Caki2 (cell line): Measurements from ENCODE around the gene BORCS5. TPM values are rescaled to one million over a fixed set of nuclear protein-coding genes. Genes with fewer than 3 reads are reported as not detected.
"Not testable (repeated sequence)": the region's sequence is repeated elsewhere in the genome, so short reads cannot be mapped to it uniquely, and the experiment has no call there.

Experiments used
- DNase-seq: peaks from one replicate; pipeline ENCODE4 v3.0.0-alpha.2; 2015; ENCODE audit warnings: low read depth
- in situ Hi-C: cut with HindIII; loops from 2 replicates; pipeline ENCODE4 v1.10.0; 2016; ENCODE audit warnings: low sequenced_read_pairs, low pct_unique_long_range_greater_than_20kb, mixed read lengths
- total RNA-seq: library from RNA; depleted of rRNA; stranded (reverse); fragments of >200 nt; shearing (Covaris generic); gene quantifications from 2 replicates; pipeline ENCODE4 v1.2.3, GENCODE V29; 2014; ENCODE audit warnings: low replicate concordance; rRNA removed

BORCS5 gene
- 1.9 and 2.8 TPM in 2 replicates for total RNA-seq

DNA sequence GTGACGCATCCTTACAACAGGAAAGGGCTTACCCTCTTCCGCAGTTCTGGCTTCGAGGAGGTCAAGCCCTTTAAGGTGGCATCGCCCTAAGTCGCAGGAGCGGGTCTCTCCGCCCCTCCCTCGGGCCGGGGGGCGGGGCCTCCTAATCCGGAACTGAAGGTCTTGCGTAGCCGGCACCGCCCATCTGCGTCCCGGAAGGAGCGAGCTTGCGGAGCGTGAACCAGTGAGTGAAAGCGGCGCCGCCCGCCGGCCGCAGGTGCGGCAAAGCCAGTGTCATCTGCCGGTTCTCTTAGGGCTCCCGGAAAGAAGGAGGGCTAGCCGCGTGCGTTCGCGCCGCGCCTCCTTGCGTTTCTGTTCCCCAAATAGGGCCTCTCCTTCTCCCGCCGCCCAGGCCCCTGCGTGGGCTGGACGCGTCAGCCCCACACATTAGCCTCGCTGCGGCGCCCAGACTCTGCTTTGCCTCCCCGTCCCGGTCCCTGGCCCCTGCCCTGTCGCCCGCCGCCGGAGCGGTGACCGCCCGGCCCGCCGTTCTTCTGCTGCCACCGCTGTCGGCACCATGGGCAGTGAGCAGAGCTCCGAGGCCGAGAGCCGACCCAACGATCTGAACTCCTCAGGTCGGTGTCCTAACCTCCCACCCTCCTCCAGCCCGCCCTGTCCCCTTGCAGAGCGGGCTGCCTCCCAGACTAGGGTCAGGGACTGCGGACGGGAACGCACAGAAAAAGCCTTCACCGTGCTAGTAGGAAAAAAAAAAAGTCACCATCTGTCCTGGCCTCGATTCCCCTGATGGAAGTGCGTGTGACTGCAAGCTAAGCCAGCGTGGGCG is at the start of gene BORCS5:
TSS of gene BORCS5 (plus strand) at position 183 of the 823 bp plus-strand sequence. CDS start at position 557, 374 bp downstream.
- DNase-seq = peak; percentile 95
- in situ Hi-C loops = no loop called here

GRCh38 chr12:12310695-12311094 is 46.2 kb upstream of the BORCS5 start:
- DNase-seq, in situ Hi-C loops: not testable (repeated sequence)

DNA sequence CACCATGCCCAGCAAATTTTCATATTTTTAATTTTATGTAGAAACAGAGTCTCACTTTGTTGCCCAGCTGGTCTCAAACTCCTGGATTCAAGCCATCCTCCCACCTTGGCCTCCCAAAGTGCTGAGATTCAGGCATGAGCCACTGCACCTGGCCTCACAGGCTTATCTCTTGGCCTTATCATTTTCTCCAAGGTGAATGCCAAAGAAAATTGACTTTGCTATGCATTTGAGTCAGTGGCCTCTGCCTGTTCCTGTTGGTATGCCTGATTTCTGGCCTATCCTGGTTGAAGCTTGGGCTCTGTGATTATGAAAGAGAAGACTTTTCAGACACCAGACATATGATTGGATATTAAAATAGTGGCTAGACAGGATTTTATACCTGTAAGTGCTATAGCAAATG is 41.0 kb upstream of the BORCS5 start:
- in situ Hi-C loops = no loop called here
- no peak for DNase-seq

- peak; percentile 21 for DNase-seq
Measured at GRCh38 chr12:12319451-12320183, 37.3 kb upstream of the BORCS5 start.

DNA sequence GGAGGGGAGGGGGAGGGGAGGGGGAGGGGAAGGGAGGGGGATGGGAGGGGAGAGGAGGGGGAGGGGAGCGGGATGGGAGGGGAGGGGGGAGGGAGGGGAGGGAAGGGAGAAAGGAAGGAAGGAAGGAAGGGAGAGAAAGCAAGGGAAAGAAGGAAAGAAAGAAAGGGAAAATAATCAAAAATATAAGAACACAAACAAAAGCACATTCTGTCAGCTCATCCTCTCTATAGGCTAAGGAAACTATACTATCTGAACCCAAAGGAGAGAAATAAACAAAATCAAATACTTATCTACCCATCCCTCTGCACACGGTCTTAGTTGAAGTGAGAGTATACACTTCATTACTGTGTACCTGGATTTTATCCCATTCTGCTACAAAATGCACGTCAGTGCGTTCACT is 33.8 kb upstream of the BORCS5 start:
- in situ Hi-C loops = no loop called here
- DNase-seq = no peak

More at GRCh38 chr12:12319451-12320183, 37.3 kb upstream of the BORCS5 start:
- in situ Hi-C loops = no loop called here

DNA sequence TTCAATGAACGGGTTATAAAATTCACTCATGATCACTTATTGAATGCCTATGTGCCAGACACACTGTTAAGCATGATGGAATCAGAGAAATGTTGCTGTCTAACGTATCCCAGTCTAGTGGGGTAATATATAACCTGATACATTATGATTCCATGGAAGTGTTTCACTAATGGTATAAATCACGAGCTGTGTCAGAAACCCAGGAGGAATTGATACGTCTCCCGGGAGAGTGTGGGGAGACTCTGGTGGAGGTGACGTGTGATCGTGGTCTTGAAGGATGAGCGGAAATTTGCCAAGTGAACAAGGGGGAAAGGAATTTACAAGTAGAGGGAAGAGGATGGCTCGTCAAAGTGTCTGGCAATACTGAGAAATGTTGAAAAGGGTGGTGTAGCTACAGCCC is 33.3 kb upstream of the BORCS5 start:
- DNase-seq = peak; percentile 71
- in situ Hi-C loops = no loop called here

- DNase-seq = no peak
- in situ Hi-C loops = loop anchor here (25.0 kb wide), 1 partner anchor 239 kb away; no protein-coding TSS in a partner anchor
Measured at GRCh38 chr12:12326262-12326661, 30.6 kb upstream of the BORCS5 start.

DNA sequence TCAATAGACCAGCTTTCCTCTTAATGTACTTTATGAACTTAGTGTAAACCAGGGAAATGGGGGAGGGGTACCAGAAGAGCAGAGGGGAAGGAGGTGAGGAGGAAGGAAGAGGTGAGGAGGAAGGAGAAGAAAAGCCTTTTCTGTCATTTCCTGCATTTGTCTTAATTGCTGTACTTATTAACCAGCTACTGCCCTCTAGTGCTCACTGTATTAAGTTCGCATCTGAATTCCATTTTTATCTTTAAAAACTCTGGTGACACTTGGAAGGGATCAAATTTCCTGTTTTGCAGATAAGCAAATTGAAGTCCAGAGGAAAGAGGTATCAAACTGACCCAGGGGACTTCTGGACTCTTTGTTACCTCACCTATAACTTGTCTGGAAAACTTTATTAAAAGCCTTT is 29.1 kb upstream of the BORCS5 start:
- in situ Hi-C loops = loop anchor here (25.0 kb wide), 1 partner anchor 241 kb away; no protein-coding TSS in a partner anchor
- peak; percentile 62 for DNase-seq

- no peak for DNase-seq
- in situ Hi-C loops = loop anchor here (25.0 kb wide), 1 partner anchor 244 kb away; no protein-coding TSS in a partner anchor
Measured at GRCh38 chr12:12331244-12331771, 25.6 kb upstream of the BORCS5 start.

DNA sequence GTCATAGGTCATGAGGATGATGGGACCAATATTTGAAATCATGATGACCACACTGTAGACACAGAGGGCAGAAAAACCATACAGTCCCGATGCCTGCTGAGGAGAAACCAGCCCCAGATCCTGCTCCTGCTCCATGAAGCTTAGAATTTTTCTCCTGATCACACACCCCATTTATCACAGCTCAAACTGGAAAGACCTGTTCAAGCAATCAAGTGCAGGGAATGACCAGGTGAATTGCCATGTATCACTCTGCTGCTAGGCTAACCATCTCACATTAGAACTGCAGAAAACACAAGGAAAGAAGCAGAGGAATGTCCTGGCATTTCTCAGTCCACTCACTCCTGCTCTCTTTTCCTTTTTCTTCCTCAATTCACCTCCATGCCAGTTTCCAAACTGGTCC is 25.0 kb upstream of the BORCS5 start:
- in situ Hi-C loops = loop anchor here (25.0 kb wide), 1 partner anchor 245 kb away; no protein-coding TSS in a partner anchor
- DNase-seq = no peak

- peak; percentile 86 for DNase-seq
- in situ Hi-C loops = loop anchor here (25.0 kb wide), 1 partner anchor 246 kb away; no protein-coding TSS in a partner anchor
Measured at GRCh38 chr12:12333407-12334366, 23.2 kb upstream of the BORCS5 start.

- in situ Hi-C loops = loop anchor here (25.0 kb wide), 1 partner anchor 247 kb away; no protein-coding TSS in a partner anchor
- peak; percentile 47 for DNase-seq
Measured at GRCh38 chr12:12334367-12335040, 22.4 kb upstream of the BORCS5 start.

GRCh38 chr12:12336049-12336411 is 20.8 kb upstream of the BORCS5 start:
- in situ Hi-C loops = loop anchor here (25.0 kb wide), 1 partner anchor 249 kb away; no protein-coding TSS in a partner anchor
- peak; percentile 58 for DNase-seq

GRCh38 chr12:12336511-12336910 is 20.4 kb upstream of the BORCS5 start:
- in situ Hi-C loops = loop anchor here (25.0 kb wide), 1 partner anchor 249 kb away; no protein-coding TSS in a partner anchor

GRCh38 chr12:12338527-12339168 is 18.2 kb upstream of the BORCS5 start:
- in situ Hi-C loops = loop anchor here (25.0 kb wide), 1 partner anchor 251 kb away; no protein-coding TSS in a partner anchor

More at GRCh38 chr12:12336511-12336910, 20.4 kb upstream of the BORCS5 start:
- no peak for DNase-seq

More at GRCh38 chr12:12338527-12339168, 18.2 kb upstream of the BORCS5 start:
- no peak for DNase-seq
